Measurements from ENCODE around the gene SH3RF3.

DNA sequence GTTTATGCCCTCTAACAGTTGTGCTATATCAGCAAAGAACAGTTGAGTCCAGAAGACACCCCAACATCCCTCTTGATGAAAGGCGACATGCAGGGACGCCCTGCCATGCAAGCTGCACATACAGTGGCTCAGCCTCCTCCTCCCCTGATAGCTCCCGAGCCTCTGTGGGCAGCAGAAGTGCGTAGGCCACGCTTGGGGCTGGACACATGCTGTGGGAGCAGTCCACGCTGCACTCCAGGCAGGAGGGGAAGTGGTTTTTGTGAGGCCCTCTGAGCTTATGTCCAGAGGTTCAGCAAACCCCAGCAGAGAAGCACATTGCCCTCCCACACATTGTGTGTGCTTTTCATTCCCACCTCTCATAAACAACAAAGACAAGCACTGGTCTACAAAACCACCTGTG is 322.7 kb downstream of the SH3RF3 start:
- TF ChIP-seq, protein P1, sequence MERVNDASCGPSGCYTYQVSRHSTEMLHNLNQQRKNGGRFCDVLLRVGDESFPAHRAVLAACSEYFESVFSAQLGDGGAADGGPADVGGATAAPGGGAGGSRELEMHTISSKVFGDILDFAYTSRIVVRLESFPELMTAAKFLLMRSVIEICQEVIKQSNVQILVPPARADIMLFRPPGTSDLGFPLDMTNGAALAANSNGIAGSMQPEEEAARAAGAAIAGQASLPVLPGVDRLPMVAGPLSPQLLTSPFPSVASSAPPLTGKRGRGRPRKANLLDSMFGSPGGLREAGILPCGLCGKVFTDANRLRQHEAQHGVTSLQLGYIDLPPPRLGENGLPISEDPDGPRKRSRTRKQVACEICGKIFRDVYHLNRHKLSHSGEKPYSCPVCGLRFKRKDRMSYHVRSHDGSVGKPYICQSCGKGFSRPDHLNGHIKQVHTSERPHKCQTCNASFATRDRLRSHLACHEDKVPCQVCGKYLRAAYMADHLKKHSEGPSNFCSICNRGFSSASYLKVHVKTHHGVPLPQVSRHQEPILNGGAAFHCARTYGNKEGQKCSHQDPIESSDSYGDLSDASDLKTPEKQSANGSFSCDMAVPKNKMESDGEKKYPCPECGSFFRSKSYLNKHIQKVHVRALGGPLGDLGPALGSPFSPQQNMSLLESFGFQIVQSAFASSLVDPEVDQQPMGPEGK (CRISPR knock-in tag; IDR thresholded peaks at IDR 0.05; ENCODE audit: borderline replicate concordance), result no peak
- no peak for TF ChIP-seq RARB (CRISPR knock-in tag; IDR thresholded peaks at IDR 0.05)

Data from SK-N-SH treated with all-trans-retinoic acid at 6 μM for 48 hours (cell line).